HepG2 (cell line): Measurements from ENCODE around the gene SH3BP2. TPM values are rescaled to one million over a fixed set of nuclear protein-coding genes. Genes with fewer than 3 reads are reported as not detected.

ENCODE experiments used
- ARHGAP35 ChIP-seq: sonication (generic); formaldehyde crosslinking; IDR thresholded peaks from 2 replicates; pipeline ENCODE4 v1.9.0; 2022; ENCODE audit warnings: mild to moderate bottlenecking, inconsistent platforms, moderate library complexity, missing genetic modification reagents, borderline replicate concordance
- E2F1 ChIP-seq: sonication (generic); formaldehyde crosslinking; IDR thresholded peaks from 2 replicates; pipeline ENCODE4 v1.5.0; 2020; ENCODE audit warnings: missing genetic modification reagents
- EP300 ChIP-seq, 3 experiments: sonication (generic) in 1 of 3; formaldehyde crosslinking in 1 of 3; IDR thresholded peaks; 2 replicates each; pipeline versions ENCODE4 v1.5.1 to v1.6.1; 2011 to 2020; ENCODE audit warnings: low read depth in 2 of 3, low read length in 2 of 3, borderline replicate concordance in 1 of 3, improper control_type of control experiment in 1 of 3, mild to moderate bottlenecking in 1 of 3, missing genetic modification reagents in 1 of 3, moderate library complexity in 1 of 3
- FUBP1 ChIP-seq: sonication (generic); formaldehyde crosslinking; IDR thresholded peaks from 2 replicates; pipeline ENCODE4 v1.5.1; 2020; ENCODE audit warnings: missing genetic modification reagents, mild to moderate bottlenecking, borderline replicate concordance
- IRF9 ChIP-seq: sonication (generic); formaldehyde crosslinking; IDR thresholded peaks from 2 replicates; pipeline ENCODE4 v1.8.0; 2022; ENCODE audit warnings: missing genetic modification reagents, mild to moderate bottlenecking, borderline replicate concordance
- MYNN ChIP-seq: sonication (generic); formaldehyde crosslinking; IDR thresholded peaks from 2 replicates; pipeline ENCODE4 v1.4.0; 2020; ENCODE audit warnings: mild to moderate bottlenecking, low read depth, missing genetic modification reagents
- NFATC3 ChIP-seq: sonication (generic); formaldehyde crosslinking; IDR thresholded peaks from 2 replicates; pipeline ENCODE4 v1.5.1; 2020; ENCODE audit warnings: mild to moderate bottlenecking, missing genetic modification reagents
- PHF20 ChIP-seq: sonication (generic); formaldehyde crosslinking; IDR thresholded peaks from 2 replicates; pipeline ENCODE4 v1.5.0; 2020; ENCODE audit warnings: mild to moderate bottlenecking, missing genetic modification reagents
- PHF8 ChIP-seq: sonication (generic); formaldehyde crosslinking; IDR thresholded peaks from 2 replicates; pipeline ENCODE4 v1.5.0; 2020; ENCODE audit warnings: missing genetic modification reagents
- RELA ChIP-seq: sonication (generic); formaldehyde crosslinking; IDR thresholded peaks from 2 replicates; pipeline ENCODE4 v1.4.0; 2020; ENCODE audit warnings: missing genetic modification reagents
- SOX6 ChIP-seq, 2 experiments: fragments of 450-650 bp in 1 of 2; sonication (generic) in 1 of 2; formaldehyde crosslinking in 1 of 2; IDR thresholded peaks; 2 replicates each; pipeline versions ENCODE4 v1.4.0 to v1.6.1; 2017 to 2020; ENCODE audit warnings: antibody characterized with exemption in 1 of 2, mild to moderate bottlenecking in 1 of 2, missing genetic modification reagents in 1 of 2
- SP4 ChIP-seq: sonication (generic); formaldehyde crosslinking; IDR thresholded peaks from 2 replicates; pipeline ENCODE4 v1.8.1; 2023; ENCODE audit warnings: mild to moderate bottlenecking, missing genetic modification reagents
- SPEN ChIP-seq: sonication (generic); formaldehyde crosslinking; IDR thresholded peaks from 2 replicates; pipeline ENCODE4 v1.5.1; 2020; ENCODE audit warnings: low read depth, mild to moderate bottlenecking, missing genetic modification reagents
- TFDP2 ChIP-seq: sonication (generic); formaldehyde crosslinking; IDR thresholded peaks from 2 replicates; pipeline ENCODE4 v1.4.0; 2020; ENCODE audit warnings: missing genetic modification reagents
- ZNF121 ChIP-seq: sonication (generic); formaldehyde crosslinking; IDR thresholded peaks from 2 replicates; pipeline ENCODE4 v1.5.0; 2020; ENCODE audit warnings: mild to moderate bottlenecking, missing genetic modification reagents
- ZNF205 ChIP-seq: IDR thresholded peaks from 2 replicates; pipeline ENCODE4 v1.6.1; 2018; ENCODE audit warnings: missing biosample characterization, missing genetic modification reagents
- ZNF225 ChIP-seq: sonication (generic); formaldehyde crosslinking; IDR thresholded peaks from 2 replicates; pipeline ENCODE4 v1.4.0; 2020; ENCODE audit warnings: mild to moderate bottlenecking, missing genetic modification reagents
- ZNF333 ChIP-seq: sonication (generic); formaldehyde crosslinking; IDR thresholded peaks from 2 replicates; pipeline ENCODE4 v1.4.0; 2020; ENCODE audit warnings: mild to moderate bottlenecking, missing genetic modification reagents, borderline replicate concordance
- ZNF354B ChIP-seq: sonication (generic); formaldehyde crosslinking; IDR thresholded peaks from 2 replicates; pipeline ENCODE4 v1.8.0; 2022; ENCODE audit warnings: mild to moderate bottlenecking, missing genetic modification reagents
- polyA plus RNA-seq, 8 experiments: library from polyadenylated mRNA; depleted of rRNA in 3 of 8; stranded (reverse) in 7 of 8; unstranded in 1 of 8; fragments of >200 nt; fragmentation: Illumina TruSeq in 4 of 8; extraction: Trizol in 4 of 8; gene quantifications; 2 replicates each; pipeline versions ENCODE4 v1.2.1 to v1.2.3, GENCODE V29; 2011 to 2016; ENCODE audit warnings: low read depth in 4 of 8, missing spikeins in 1 of 8, mixed read lengths in 1 of 8; ENCODE audit not compliant: insufficient read depth in 1 of 8
- total RNA-seq, 5 experiments: library from RNA; depleted of rRNA; stranded (reverse); fragments of >200 nt; fragmentation: Illumina TruSeq; extraction: Trizol; gene quantifications; 2 replicates each; pipeline ENCODE4 v1.2.3, GENCODE V29; 2016; ENCODE audit warnings: low read depth in 1 of 5

The SH3BP2 gene
- total and polyA plus RNA-seq, 2 of the 13 experiments (the other 11 are each of a cell fraction or from before 2014, with no cell fraction given) = 16.9 to 34.5 TPM

GRCh38 chr4:2843263-2843940 lies 50.5 kb downstream of the SH3BP2 start, which contains the start of gene ADD1 (continued):
- TF ChIP-seq SP4 (CRISPR knock-in tag) (peak; percentile 89), MYNN (CRISPR knock-in tag) (peak; percentile 74; the same call in 1 of the 2 replicates), PHF20 (CRISPR knock-in tag) (peak; percentile 79), ZNF225 (0 out of 2 replicates have a peak, but pooled peaks have one; percentile 64), PHF8 (CRISPR knock-in tag) (peak; percentile 97), ZNF333 (peak; percentile 49; the same call in 1 of the 2 replicates), ZNF205 (CRISPR knock-in tag) (peak; percentile 16; the same call in 1 of the 2 replicates), IRF9 (peak; percentile 34; the same call in 1 of the 2 replicates), ZNF354B (no peak), FUBP1 (CRISPR knock-in tag) (no peak), SOX6 (IDR thresholded peaks at IDR 0.05) (no peak), SOX6 (CRISPR knock-in tag; IDR thresholded peaks at IDR 0.05) (peak; percentile 13; the same call in 1 of the 2 replicates), NFATC3 (CRISPR knock-in tag) (0 out of 2 replicates have a peak, but pooled peaks have one; percentile 79), RELA (CRISPR knock-in tag) (peak; percentile 35; the same call in 1 of the 2 replicates), TFDP2 (CRISPR knock-in tag) (peak; percentile 76), ZNF121 (CRISPR knock-in tag) (peak; percentile 42; the same call in 1 of the 2 replicates), EP300 (IDR thresholded peaks at IDR 0.05; ENCODE audit: low read depth in 2 of 2, low read length in 2 of 2) (0 out of 4 replicates have a peak, but pooled peaks of 1 of the 2 experiments have one; percentile 23), EP300 (CRISPR knock-in tag; IDR thresholded peaks at IDR 0.05; ENCODE audit: borderline replicate concordance) (no peak), E2F1 (peak; percentile 18; the same call in 1 of the 2 replicates), ARHGAP35 (CRISPR knock-in tag) (0 out of 2 replicates have a peak, but pooled peaks have one; percentile 57), SPEN (CRISPR knock-in tag) (peak; percentile 72)
